DMS79 treated with DMSO at 0.1 percent for 48 hours (cell line): Measurements from ENCODE around the gene MGAM2.

Experiments
- DNase-seq: peaks from one replicate; lab custom pipeline; 2025; lab: John Stamatoyannopoulos, UW

Gene MGAM2

GRCh38 chr7:142176901-142177300 lies 65.4 kb downstream of the MGAM2 start:
- no peak for DNase-seq

- DNase-seq = no peak
Observed at GRCh38 chr7:142177869-142178268, 66.4 kb downstream of the MGAM2 start.

- no peak for DNase-seq
Observed at GRCh38 chr7:142180426-142180825, 68.9 kb downstream of the MGAM2 start.

- DNase-seq = no peak
Observed at GRCh38 chr7:142181211-142181610, 69.7 kb downstream of the MGAM2 start.

- no peak for DNase-seq
Observed at GRCh38 chr7:142181966-142182365, 70.4 kb downstream of the MGAM2 start.

- peak; percentile 10 for DNase-seq
Observed at GRCh38 chr7:142185069-142185468, 73.6 kb downstream of the MGAM2 start.

GRCh38 chr7:142185801-142186200 lies 74.3 kb downstream of the MGAM2 start:
- DNase-seq = no peak

GRCh38 chr7:142188154-142188553 lies 76.6 kb downstream of the MGAM2 start:
- no peak for DNase-seq

GRCh38 chr7:142188846-142189245 lies 77.3 kb downstream of the MGAM2 start:
- no peak for DNase-seq

- no peak for DNase-seq
Observed at GRCh38 chr7:142194201-142194600, 82.7 kb downstream of the MGAM2 start.

GRCh38 chr7:142196066-142196840 lies 84.7 kb downstream of the MGAM2 start:
- no peak for DNase-seq

- no peak for DNase-seq
Observed at GRCh38 chr7:142200206-142200605, 88.7 kb downstream of the MGAM2 start.

GRCh38 chr7:142228537-142229104 lies 117.1 kb downstream of the MGAM2 start:
- no peak for DNase-seq

- no peak for DNase-seq
Observed at GRCh38 chr7:142231716-142232115, 120.2 kb downstream of the MGAM2 start.

- no peak for DNase-seq
Observed at GRCh38 chr7:142240546-142240945, 129.0 kb downstream of the MGAM2 start.

- DNase-seq = no peak
Observed at GRCh38 chr7:142243823-142244222, 132.3 kb downstream of the MGAM2 start.

GRCh38 chr7:142248166-142249160 lies 136.9 kb downstream of the MGAM2 start:
- peak; percentile 38 for DNase-seq

GRCh38 chr7:142249918-142250317 lies 138.4 kb downstream of the MGAM2 start:
- DNase-seq = no peak

GRCh38 chr7:142250705-142251104 lies 139.2 kb downstream of the MGAM2 start:
- no peak for DNase-seq

GRCh38 chr7:142257958-142258357 lies 146.4 kb downstream of the MGAM2 start, which contains the start of gene PRSS58:
PRSS58 (minus strand) TSS chr7:142258058; CDS start chr7:142257707, 351 bp downstream.
- DNase-seq = no peak

GRCh38 chr7:142263598-142264380 lies 152.3 kb downstream of the MGAM2 start:
- DNase-seq = no peak
